ENCODE data around the gene PRR35.
A peak's percentile ranks its signal among the peaks of the same experiment; 100 is the strongest.

The PRR35 gene

DNA sequence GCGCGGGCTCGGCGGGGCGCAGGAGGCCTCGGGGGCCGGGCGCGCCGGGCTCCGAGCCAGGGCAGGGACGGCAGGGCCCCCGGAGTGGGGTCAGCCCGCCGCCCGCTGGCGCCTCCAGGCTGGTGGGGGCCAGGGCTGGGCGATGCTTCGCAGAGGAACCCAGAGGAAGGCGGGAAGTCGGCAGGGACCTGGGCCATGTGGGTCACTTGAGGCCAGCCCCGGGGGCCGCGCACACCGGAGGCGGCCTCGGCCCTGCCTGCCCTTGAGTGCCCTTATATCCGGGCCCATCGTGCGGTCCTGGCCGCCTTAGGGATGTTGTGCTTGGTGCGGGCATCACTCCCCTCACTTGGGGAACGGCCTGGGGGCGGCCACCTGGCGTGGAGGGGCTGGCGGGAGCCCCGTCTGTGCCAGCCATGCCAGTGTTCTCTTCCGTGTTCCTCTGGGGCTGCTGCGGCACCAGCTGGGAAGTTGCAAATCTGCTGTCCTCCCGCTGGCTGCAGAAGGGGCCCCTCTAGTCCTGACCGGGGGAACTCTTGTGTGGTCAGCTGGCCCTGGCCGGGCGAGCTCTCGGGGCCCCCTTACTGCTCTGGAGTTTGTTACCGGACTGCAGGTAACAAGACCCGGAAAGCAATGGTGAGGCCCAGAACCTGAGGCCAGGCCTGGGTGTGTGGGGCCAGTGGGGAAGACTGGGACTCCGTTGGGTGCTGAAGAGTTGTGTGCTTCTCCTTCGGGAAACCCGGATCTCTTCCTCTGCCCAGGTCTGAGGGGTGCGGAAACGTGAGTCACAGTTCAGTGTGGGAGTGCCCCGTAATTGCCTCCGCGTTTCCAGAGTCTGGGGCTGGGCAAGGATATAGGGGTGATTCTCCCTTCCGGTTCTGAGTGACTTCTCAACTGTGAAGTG is 31.8 kb upstream of the PRR35 start:
- DNase-seq, result no peak

DNA sequence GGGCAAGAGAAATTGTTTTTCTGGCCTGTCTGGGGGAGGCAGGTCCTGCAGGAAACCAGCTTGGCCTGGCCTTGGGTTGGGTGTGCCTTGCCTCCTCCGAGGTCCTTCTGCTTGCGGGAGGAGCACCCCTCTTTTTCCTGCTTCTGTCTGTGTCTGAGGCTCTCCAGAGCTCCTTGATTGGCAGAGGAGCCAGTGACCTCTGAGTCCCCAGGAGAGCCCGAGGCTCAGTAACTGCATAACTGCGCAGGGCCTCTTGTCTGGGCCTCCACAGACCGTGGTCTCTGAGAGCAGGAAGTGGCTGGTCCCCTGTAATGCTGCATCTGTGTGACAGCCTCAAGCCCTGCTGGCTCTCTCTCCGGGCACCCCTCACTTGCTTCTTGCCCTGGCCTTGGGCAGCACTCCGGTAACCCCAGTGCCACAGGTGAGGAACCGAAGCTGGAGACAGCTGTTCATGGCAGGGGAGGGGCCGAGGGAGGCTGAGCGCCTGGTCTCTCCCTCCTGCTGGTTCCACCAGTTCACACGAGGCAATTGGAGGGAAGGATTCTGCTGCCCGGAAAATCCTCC is 31.1 kb upstream of the PRR35 start:
- no peak for DNase-seq

DNA sequence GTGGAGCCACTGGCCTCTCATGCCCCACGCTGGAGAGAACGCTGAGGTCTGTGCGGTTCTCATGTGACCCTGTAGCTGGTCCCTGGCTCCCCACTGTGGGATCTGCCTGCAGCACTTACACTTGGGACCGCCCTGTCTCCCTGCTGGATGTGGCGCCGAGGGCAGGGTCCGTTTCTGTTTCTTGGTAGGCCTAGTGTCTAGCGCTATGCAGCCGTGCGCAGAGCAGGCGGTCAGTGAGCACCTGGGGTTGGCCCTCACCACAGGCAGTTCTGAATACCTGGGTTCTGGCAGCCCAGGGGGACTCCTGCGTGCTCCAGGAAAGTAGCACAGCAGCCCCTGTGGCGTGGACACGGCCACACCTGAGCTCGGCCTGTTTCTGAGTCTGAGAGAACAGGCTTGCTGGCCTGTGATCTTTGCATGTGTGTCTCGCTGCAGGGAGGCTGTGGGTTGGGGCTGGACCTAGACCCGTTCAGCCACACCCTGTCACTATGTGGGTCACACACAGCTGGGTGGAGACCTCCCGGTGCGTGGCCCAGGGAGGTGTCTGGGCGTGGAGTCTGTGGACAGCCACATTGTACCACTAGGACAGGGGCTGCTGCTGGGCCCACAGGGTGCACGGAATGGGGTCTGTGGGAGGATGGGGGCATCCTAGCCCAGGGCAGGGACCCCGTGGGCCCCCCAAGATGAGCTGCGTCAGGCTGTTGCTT is 29.9 kb upstream of the PRR35 start:
- DNase-seq, result no peak

DNA sequence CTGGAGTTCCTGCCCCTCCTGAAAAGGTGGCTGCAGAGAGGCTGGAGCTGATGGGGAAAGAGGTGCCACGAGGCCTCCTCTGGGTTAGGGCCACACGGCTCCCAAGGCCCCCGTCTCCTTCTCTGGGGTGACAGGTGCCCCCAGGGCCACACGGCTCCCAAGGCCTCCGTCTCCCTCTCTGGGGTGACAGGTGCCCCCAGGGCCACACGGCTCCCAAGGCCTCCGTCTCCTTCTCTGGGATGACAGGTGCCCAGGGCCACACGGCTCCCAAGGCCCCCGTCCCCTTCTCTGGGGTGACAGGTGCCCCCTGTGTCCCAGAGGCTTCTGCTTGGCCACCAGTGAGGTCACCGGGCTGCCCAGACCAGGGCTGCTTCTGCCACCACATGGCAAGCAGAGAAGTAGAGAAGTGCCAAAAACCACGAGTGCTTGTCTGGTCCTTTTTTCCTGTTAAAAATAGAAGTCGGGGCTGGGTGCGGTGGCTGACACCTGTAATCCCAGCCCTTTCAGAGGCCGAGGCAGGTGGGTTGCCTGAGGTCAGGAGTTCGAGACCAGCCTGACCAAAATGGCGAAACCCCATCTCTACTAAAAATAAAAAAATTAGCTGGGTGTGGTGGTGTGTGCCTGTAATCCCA is 28.6 kb upstream of the PRR35 start:
- no peak for DNase-seq

DNA sequence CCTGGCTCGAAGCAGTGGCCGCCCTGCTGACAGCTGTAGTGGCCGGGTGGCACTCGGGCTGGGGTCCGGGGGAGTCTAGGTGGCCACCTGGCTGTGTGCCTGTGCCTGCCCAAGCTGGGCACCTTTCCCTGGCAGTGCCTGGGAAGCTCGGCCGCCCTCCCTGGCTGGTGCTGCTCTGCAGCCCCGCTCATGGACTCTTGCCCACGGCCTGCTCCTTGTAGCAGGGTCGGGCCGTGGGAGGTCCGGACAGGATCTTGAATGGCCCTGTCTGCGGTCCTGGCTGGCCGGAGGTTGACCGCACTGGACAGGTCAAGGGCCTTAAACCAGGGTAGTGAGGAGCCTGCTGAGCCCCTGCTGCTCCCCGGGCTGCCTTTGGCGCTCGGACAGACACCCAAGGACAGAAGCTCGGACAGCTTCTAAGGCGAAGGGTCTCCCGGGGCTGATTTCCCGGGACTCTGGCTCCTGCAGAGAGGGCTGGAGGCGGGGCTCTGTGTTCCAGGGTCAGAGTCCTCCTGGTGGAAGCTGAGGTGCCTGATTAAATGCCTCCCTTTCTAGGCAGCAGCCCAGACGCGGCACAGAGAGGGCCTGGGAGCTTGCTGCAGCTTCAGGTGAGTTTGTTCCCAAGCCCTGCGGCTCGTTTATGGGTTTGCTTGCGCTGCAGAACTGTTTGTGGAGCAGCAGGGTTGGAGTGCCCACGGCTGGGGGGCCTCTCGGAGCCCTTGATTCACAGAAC is 26.6 kb upstream of the PRR35 start:
- DNase-seq, result peak; percentile 61 to 83

DNA sequence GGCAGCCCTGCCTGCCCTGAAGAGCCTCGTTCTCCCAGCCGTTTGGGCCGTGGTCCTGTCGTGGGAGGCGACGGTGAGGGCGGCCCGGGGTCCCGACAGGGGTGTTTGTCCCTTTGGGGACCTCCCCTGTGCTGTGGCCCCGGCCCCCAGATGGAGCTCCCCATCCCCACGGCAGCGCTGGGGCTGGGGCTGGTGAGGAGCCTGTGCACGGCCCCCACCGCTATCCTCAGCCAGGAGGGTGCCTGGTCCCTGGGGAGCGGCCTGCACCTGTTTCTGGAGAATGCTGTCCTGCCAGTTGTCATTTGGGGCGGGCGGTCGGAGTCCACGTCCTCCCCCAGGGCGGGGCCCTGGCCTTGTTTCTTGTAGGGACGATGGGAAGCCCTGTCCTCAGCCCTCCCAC is 26.1 kb upstream of the PRR35 start:
- DNase-seq, result peak in 1 of 2 experiments; percentile 74

DNA sequence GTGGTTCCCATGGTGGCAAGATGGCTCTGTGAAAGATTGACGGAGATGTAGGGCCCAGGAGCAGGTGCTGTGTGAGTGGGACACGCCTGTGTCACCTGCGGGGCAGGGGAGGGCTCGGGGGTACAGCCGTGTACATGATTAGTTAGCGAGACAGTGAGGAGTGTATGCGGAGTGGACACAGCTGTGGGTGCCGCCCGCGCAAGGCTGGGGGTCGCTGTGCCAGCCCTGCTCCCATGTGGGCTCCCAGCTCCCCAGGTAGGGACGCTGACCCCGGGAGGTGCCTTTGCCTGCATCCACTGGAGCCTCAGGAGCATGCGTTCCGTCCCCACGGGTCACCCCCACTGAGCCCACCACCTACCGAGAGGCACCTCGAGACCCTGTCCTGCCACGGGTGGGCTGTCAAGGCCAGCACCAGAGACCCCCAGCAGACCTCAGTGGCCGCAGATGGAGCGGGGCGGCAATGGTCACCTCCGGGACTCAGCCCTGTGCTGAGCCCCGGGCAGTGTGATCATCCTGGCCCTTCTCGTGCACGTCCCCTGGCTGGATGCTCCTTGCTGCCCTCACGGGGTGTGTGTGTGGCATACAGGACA is 25.2 kb upstream of the PRR35 start:
- DNase-seq, result no peak

DNA sequence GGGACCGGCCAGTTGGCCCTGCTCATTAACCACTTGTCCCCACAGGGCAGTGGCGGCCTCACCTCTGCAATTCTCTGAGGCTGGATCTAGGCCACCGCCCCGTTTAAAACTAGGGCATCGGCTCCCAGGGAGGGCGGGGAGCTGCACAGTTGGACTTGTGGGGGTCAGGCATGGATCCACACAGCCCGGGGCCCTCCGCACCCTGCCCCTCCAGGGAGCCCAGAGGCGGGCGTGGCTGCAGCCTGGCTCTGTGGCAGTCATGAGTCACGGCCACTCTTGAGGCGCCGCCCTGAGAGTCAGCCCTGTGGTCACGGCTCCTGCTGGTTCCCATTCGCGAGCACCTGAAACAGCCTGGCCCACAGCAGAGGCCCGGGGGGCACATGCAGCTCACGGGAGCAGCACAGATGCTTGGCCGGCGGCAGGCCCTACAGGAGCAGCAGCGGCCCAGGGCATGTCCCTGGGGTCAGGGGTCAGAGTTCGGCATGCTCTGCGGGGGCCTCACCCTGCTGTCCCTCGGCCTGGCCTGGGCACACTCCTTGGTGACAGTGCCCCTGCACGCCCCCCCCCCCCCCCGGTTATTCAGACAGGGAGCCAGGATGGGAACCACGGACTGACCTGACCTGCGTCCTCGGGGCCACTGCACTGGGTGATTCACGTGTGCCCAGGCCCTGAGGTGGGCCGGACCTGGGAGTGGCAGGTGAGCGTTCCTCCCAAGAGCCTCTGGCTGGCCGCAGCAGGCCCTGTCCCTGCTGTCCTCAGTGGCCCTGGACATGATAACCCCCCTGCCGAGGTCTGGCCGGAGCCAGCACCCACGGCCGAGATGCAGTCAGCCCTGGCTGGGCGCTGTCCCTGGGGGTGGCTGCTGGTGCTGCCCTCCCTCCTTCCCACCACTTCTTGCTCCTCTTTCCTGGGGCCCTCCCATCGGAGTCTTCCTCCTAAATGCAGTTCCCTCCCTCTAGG is 24.5 kb upstream of the PRR35 start:
- DNase-seq, result no peak

DNA sequence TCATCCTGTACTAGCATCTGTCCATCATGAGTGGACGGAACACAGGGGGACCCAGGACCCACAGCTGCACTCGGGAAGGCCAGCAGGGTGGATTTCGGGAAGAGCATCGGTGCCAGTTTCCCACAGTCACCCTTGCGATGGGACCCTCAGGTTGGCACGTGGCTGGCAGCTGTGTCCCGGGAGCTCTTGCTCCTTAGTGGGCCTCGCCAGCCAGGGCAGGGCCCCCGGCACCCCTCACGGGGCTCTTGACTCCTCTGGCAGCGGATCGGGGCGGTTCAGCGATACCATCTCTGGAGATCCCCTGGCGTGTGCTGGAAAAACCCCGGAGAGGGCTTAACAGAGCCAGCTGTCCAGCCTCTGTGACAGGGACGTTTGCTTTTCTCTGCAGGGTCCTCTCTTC is 23.4 kb upstream of the PRR35 start:
- DNase-seq, result no peak

DNA sequence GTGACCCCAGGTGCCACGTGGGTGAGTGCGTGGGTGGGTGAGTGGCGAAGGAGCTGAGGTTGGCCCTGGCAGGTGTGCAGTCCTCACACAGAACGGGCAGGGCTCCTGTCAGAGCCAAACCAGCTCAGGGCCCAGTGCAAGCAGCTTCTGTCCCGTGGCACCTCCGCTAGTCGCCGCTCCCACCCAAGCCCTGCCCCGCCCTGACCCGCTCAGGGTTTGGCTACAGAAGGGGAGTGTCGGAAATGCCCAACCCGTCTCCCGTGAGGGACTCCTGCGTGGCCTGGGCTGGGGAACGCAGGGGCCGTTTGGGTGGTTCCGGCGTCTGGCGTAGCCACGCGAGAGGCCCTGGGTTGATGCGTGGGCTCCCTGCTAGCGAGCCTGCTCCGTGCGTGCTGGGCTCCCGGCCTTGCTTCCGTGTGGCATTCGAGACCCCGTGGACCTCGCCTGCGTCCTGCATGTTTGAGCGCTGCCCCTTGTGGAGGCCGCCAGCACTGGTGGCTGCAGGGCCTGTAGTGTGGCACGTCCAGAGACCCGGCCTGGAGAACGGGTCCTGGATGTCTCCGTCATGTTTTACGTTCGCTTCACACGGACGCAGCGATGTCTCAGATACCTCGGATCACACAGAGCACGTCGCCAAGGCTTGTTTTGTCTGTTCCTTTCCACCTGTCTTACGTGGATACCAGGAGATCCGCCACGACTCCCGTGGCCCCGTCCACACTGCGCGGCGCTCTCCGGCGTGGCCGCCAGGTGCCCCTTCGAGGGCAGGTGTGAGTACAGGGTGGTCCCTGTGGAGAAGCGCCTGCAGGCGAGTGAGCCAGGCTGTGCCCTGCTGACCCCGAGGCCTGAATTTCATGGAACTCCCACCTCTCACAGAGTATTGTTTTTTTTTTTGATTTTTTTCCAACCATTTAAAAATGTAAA is 22.5 kb upstream of the PRR35 start:
- no peak for DNase-seq

DNA sequence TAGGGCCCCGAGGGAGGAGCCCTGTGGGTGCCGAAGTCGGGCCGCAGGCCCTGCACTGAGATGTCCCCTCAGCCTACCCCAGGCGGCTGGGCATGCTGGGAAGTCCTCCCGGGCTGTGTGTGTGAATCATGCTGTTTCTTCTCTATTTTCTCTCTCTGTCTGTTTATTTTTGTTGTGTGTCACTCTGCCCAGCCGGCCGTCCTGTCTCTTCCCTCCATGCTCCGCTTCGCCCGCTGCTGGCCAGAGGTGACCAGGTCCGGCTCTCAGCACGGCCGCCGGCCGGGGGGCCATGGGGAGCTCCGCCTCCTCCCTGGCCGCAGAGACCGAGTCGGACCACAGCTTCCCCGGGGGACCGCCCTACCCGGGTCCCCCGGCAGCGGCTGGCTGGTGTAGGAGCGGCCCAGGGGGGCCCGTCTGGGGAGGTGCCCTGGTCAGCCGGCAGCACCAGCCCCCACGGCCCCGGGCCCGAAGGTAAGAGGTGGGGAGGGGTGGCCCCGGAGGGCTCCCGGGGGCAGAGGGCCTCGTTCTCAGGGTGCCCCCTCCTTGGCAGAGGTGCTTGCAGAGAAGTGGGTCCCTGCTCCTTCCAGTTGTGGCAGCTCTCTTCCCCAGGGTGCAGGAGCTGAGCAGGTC is 20.2 kb upstream of the PRR35 start:
- no peak for DNase-seq

DNA sequence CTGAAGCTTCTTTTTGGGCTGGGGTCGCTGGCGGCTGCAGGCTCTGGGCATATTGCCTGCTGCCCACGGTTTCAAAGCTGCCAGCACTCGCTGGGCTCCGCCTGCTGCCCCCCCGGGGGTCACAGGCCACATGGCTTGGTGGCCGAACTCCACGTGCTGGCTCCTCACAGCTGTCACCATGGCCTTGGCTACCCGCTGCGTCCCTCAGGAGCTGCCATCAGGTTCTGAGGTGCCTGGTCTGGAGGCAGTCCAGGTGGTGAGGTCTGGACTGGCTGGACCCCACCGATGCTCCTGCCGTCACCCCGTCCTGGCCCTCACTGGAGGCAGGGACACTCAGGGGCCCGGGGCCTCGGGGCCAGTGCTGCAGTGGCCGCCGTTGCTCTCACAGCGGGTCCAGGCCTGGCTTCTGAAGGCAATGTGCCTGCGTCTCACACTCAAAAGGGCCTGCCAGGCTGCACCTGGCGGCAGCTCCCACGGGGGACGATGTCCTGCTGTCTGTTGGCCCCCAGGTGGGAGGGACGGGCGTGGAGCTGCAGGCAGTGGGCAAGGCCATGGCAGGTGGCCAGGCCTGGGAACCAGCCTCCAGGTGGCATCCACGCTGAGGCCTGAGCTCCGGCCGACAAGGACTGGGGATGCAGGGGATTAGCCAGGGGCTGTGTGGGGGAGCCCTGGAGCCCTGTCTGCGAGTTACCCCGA is 19.4 kb upstream of the PRR35 start:
- no peak for DNase-seq

DNA sequence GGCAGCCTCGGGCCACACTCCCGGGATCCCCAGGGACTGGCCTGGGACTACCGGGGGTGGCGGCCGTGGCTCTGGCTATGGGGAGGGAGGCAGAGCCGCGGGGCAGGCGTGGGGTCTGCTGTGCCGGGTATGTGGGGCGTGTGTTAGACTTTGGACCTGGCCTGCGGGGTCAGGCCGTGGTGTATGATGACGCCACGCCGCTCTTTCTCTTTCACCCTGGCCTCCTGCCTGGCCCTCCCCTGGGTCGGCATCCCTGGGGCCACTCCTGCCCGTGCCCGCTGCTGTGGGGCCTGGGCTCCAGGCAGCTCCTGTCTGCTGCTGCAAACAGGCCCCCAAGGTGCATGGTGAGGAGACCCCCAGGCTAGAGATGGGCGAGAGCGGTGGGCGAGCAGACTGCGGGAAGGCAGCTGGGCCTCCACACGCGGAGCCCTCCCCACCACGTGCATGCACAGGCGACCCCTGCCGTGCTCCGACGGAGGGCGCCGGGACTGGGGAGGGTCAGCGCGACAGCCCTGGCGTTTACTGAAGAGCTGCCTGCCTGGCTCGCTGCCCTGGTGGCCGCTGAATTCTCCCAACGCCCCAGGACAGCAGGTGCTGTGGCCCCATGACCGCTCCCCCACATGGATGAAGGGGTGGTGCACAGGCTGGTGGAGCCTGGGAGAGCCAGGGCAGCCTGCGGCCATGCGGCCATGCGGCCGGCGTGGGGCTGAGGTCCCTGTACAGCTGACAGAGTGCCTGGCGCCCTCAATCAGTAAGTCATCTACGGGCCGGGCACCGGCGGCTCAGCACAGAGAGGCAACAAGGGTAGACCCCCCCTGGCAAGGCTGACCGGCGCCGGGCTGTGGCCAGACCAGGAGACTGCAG is 16.7 kb upstream of the PRR35 start:
- DNase-seq, result no peak

DNA sequence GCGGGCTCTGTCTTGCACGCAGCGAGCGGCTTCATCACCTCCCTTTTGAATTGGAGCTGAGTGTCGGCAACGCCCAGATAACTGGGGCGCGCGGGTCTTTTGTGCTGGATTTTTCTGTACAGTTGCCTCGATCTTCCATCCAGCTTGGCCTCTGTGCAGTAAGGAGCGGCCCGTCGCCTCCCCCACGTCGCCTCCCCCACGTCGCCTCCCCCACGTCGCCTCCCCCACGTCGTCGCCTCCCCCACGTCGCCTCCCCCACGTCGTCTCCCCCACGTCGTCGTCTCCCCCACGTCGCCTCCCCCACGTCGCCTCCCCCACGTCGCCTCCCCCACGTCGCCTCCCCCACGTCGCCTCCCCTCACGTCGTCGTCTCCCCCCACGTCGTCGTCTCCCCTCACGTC is 15.7 kb upstream of the PRR35 start:
- no peak for DNase-seq

DNA sequence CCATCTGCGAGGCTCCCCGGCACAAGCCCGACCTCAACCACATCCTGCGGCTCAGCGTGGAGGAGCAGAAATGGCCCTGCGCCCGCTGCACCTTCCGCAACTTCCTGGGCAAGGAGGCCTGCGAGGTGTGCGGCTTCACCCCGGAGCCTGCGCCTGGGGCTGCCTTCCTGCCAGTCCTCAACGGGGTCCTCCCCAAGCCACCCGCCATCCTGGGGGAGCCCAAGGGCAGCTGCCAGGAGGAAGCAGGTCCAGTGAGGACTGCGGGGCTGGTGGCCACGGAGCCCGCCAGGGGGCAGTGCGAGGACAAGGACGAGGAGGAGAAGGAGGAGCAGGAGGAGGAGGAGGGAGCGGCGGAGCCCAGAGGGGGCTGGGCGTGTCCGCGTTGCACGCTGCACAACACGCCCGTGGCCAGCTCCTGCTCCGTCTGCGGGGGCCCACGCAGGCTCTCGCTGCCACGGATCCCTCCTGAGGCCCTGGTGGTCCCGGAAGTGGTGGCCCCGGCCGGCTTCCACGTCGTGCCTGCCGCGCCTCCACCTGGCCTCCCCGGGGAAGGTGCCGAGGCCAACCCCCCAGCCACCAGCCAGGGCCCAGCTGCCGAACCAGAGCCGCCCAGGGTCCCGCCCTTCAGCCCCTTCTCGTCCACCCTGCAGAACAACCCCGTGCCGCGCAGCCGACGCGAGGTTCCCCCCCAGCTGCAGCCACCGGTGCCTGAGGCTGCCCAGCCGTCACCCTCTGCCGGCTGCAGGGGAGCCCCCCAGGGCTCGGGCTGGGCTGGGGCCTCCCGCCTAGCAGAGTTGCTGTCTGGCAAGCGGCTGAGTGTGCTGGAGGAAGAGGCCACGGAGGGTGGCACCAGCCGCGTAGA is 13.1 kb upstream of the PRR35 start:
- peak; percentile 19 to 77 for DNase-seq

DNA sequence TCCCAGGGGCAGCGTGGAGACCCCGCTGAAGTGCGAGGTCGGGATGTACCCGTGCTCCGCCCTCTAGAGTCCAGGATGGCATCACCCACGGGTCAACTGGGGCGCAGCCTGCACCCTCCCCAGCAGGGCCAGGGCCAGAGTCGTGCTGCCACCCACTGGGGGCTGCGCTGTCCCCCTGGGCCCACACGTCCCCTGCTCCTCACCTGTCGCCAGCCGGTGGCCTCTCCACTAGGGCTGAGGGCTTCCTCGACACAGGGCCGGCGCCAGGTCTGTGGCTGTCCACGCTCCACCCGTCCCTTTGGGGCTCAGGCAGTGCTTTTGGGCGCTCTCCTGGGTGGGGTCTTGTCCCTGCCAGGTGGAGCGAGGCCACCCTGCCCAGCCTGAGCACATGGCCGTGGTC is 11.6 kb upstream of the PRR35 start:
- no peak for DNase-seq
